Retinal pigment epithelial cell (primary cell): ENCODE data around the gene SART3.

Experiments used
- DNase-seq: peaks from one replicate; pipeline ENCODE4 v3.0.0-alpha.2; 2010; ENCODE audit warnings: low read depth
- H3K4me3 ChIP-seq: 2 replicates; pipeline ENCODE4 v1.5.1; 2011; ENCODE audit warnings: mild to moderate bottlenecking, low read length, control low read depth, moderate library complexity
- TF ChIP-seq, protein P1 (sequence below): conservative IDR thresholded peaks from 2 replicates; pipeline ENCODE4 v1.5.1; 2011; ENCODE audit warnings: low read depth, low read length, control low read depth, inconsistent platforms

Gene SART3

DNA sequence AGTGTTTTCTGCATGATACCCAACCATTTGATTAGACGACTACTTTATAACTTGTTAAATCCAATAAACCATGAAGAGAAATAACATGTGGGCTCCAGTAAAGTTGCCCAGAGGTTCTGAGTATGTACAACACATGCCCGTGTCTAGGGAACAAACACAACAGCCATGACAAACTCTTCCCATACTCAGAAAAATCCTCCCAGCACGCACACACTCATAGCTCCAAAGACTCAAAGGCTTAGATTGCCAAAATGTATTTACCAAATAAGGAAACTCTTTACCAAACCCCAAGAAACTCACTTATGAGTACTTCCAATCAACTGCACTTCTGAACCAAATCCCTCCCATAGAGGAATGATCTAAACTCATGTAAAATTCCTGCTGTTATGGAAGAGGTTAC is 17.3 kb downstream of the SART3 start:
- H3K4me3 ChIP-seq, result no peak overlapping the region
- TF ChIP-seq, protein P1, sequence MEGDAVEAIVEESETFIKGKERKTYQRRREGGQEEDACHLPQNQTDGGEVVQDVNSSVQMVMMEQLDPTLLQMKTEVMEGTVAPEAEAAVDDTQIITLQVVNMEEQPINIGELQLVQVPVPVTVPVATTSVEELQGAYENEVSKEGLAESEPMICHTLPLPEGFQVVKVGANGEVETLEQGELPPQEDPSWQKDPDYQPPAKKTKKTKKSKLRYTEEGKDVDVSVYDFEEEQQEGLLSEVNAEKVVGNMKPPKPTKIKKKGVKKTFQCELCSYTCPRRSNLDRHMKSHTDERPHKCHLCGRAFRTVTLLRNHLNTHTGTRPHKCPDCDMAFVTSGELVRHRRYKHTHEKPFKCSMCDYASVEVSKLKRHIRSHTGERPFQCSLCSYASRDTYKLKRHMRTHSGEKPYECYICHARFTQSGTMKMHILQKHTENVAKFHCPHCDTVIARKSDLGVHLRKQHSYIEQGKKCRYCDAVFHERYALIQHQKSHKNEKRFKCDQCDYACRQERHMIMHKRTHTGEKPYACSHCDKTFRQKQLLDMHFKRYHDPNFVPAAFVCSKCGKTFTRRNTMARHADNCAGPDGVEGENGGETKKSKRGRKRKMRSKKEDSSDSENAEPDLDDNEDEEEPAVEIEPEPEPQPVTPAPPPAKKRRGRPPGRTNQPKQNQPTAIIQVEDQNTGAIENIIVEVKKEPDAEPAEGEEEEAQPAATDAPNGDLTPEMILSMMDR, result no peak
- no peak for DNase-seq

DNA sequence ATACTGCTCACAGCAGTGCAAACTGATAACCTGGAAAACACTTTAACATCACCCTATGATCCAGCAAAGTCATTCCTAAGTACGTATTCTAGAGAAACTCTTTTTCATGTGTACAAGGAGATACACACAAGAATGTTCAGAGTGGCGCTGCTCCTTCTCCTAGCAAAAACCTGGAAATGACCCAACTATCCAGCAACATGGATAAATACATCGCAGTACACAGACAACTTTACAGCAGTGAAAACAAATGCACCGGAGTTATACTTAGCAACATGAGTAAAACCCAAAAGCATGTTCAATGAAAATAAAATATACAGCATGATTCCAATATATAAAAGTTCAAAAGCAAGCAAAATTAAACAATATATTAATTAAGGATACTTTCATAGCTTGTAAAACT is 18.7 kb downstream of the SART3 start:
- no peak for DNase-seq
- H3K4me3 ChIP-seq, result no peak overlapping the region
- TF ChIP-seq, protein P1, result no peak

DNA sequence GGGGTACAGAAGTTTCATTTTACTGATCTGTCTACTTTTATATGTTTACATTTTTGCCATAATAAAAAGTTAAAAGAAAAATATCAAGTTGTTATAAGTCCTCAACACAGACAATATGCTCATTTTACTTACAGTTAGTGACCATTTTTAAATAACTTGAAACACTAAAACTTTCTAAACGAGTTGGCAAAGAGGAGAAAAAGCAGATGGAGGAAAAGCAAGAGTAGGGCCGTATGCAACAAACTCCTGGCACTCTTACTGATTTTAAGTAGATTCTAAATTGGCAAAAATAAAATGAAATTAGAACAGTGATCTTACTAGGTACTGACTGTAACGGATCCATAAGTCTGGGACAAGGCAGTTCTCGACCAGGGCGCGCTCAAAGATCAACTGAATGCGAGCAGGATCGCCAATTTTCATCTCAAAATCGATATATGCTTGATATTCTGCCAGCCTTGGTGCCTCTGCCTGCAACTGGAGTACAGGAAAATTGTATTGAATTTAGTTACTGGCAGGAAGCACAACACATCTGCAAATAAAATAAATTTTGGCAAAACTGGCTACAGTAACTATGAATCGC is 22.3 kb downstream of the SART3 start:
- H3K4me3 ChIP-seq, result no peak overlapping the region
- TF ChIP-seq, protein P1, result no peak
- no peak for DNase-seq

DNA sequence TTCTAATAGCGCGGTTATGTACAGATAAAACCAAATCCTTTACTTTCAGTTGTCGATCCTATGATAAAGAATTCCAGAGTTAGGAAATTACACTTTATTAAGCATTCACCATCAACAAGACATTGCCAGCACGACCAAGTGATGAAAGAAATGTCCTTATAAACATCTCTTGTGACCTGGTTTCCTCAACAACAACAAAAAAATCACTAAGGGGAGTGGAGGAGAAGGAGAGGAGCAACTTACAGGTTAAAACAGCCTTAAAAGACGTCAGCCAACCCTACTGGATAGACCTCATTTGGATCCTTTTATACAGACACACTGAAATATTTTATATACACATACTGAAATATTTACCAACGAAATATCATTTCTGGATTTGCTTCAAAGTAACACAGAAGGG is 22.8 kb downstream of the SART3 start:
- H3K4me3 ChIP-seq, result no peak overlapping the region
- TF ChIP-seq, protein P1, result no peak
- no peak for DNase-seq

DNA sequence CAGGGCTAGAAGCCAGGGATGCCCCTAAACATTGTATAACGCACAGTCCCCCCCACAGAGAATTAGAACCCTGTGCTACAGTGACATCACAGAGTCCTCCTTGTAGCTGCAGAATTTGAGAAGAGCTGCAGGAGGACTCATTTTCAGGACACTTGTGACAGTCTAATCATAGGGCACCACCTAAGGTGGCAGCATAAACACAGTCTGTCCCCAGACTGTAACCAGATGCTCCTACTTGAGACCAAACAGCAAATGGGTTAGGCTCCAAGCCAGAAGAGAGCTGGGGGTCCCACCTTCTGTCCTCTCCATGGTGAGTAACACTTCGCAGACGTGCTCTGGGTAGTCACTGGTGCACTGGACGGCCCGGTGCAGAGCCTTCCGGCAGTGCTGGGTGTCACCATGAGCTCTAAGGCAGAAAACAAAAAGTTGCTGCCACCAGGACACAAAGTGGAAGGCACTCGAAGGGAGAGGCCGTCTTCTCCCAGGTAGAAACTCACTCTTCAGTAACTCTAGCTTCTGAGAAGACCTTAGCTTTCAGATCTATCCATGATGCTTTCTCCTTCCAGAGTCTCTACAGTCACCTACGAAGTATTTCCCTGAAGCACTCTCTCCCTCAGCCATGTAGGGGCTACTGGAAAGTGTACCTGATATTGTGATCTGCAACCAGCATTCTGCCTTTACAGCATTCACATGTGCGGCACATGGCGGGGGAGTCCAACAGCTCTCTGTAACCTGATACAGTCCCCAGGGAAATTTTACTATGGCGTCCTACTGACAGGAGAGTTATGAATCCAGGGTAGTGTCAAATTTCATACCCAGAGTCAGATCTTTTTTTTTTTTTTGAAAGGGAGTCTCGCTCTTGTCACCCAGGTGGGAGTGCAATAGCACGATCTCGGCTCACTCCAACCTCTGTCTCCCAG is 28.8 kb downstream of the SART3 start:
- DNase-seq, result no peak
- TF ChIP-seq, protein P1, result no peak
- H3K4me3 ChIP-seq, result no peak overlapping the region

DNA sequence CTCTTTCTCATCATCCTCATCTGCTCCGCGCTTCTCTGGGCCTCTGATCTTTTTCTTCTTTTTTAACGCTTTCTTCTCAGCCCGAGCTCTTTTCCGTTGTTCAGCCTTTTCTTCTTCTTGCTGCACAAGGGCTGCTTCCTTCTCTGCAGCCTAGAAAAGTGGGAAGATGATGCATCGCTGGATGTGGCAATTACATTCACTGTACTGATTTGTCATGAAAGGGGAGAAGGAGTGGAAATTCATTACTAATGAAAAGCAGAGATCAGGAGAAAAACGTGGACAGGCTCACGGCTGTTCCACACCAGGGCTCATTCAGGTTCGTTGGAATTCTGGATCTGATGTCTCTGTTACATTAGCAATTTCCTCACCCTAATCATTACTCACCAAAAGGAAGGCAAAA is 30.8 kb downstream of the SART3 start:
- TF ChIP-seq, protein P1, result no peak
- DNase-seq, result no peak
- no peak overlapping the region for H3K4me3 ChIP-seq

DNA sequence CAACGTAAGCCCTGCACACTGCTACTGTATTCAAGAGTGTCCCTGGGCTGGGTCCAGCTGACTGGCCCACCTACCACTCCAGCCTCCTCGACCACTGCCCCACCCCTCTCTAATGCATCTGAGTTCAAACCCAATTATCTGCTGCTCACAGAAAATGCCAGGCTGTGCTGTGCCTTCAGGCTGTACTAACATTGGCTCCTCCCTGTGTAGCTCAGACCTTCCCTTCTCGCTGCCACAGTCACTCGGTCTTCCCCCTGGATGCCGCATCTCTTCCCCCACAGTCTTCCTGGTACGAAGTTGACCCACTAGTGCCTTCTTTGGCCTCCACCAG is 33.8 kb downstream of the SART3 start:
- DNase-seq, result no peak
- TF ChIP-seq, protein P1, result no peak
- no peak overlapping the region for H3K4me3 ChIP-seq
